ENCODE measurements around the gene MBD3. TPM values are rescaled to one million over a fixed set of nuclear protein-coding genes. Genes with fewer than 3 reads are reported as not detected.
A peak's percentile ranks its signal among the peaks of the same experiment; 100 is the strongest.

Gene MBD3
- total and polyA plus RNA-seq, 5 donors from 2014 or later: 4.8 to 39.7 (median 5.8) TPM

DNA sequence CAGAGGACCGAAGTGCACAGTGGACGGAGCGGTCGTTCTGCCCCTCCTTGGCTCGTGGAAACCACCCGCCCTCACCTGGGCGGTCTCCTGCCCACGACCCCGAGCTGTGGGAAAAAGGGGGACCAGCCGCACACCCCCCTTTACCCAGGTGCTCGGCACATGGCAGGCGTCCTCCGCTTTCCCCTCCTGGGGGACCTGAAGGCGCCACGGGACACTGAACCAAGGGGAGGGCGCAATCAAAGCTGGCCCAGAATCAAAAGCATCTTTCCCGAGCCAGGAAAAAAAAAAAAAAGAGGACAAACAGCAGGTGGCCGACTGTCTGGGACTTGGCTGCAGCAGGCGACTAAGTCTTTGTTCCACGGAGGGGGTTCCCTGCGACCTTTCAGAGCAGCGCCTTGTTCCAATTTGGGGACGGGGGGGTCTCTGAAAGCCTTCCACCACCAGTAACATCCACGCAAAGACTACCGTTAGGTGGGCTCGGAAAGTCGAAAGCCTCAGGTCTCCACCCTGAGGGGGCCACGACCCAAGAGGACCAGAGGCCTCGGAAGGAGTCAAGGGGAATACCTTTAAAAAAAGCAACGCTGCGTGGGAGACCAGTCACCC, 1.1 kb downstream of the MBD3 start:
- H3K4me3 Mint-ChIP-seq: peak overlapping the region; percentile 87 to 95 (median 92)
- H3K27me3 Mint-ChIP-seq: no peaks in the 10 kb centered on the region
- Histone ChIP-seq H3K4me3 (ENCODE audit: low read depth, low read length) (peak overlapping the region; percentile 53), H3K36me3 (ENCODE audit: control insufficient read depth, insufficient read depth, low read length) (peaks cover under 1% of the 10 kb centered on the region), H3K9me3 (ENCODE audit: control insufficient read depth in 2 of 2, low read length in 2 of 2) (no peaks in the 10 kb centered on the region), H3K27ac (ENCODE audit: insufficient read depth, low read length, poor library complexity, severe bottlenecking) (peak overlapping the region; percentile 91), H3K4me1 (ENCODE audit: control insufficient read depth, insufficient read depth, low read length, poor library complexity, severe bottlenecking) (peaks cover 22% of the 10 kb centered on the region), H3K27me3 (ENCODE audit: control insufficient read depth, insufficient read depth, low read length) (no peaks in the 10 kb centered on the region)
- H3K27ac Mint-ChIP-seq: peak overlapping the region; percentile 82 to 94 (median 86)
- peaks cover 0 to 23% (median 12%) of the 10 kb centered on the region in 4 donors for H3K4me1 Mint-ChIP-seq
- H3K9me3 Mint-ChIP-seq: no peaks in the 10 kb centered on the region
- no peaks in the 10 kb centered on the region for H3K36me3 Mint-ChIP-seq
- DNase-seq (peak in 1 of 3 donors; percentile 14), ATAC-seq (ENCODE audit: low read depth in 2 of 2) (no peak)

DNA sequence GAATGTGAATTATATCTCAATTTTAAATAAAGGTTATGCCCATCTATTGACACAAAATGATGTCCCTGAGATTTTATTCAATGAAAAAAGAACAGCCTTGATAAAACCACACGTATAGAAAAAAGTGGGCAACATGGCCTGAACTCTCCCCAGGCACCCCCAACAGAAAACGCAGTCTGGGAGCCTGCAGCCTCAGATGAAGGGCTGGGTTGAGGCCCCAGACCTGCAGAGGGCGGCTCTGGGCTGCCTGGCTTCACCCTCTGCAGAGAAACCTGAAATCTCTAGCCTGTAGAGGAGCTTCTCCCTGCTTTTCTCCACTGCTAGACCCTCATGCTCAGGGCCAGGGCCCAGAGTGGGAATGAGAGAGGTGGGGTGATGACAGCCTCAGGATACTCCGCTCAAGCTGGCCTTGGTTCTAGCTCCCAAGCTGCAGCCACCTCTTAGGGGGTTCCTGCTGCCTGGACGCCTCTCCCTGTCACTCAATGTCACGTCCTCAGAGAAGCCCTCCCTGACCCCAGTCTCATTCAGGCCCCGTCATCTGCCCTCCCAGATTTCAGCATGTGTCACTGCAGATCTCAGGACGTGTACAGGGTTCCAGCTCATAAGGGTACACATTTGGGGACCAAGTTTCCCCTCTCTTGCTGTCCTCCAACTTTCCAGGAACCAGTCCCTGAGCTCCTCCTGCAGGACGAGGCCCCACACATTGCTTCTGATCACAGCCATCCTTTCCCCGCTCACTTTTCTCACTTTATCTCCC, 1.8 kb downstream of the MBD3 start:
- H3K4me1 ChIP-seq (ENCODE audit: control insufficient read depth, insufficient read depth, low read length, poor library complexity, severe bottlenecking): peaks cover 22% of the 10 kb centered on the region
- no peaks in the 10 kb centered on the region for H3K9me3 ChIP-seq (ENCODE audit: control insufficient read depth in 2 of 2, low read length in 2 of 2)
- no peaks in the 10 kb centered on the region for H3K27me3 ChIP-seq (ENCODE audit: control insufficient read depth, insufficient read depth, low read length)
- Mint-ChIP-seq H3K36me3 (no peaks in the 10 kb centered on the region), H3K27me3 (no peaks in the 10 kb centered on the region), H3K9me3 (no peaks in the 10 kb centered on the region), H3K4me3 (peak overlapping the region; percentile 87 to 95 (median 92)), H3K27ac (peak overlapping the region; percentile 78 to 94 (median 86)), H3K4me1 (peaks cover 0 to 26% (median 12%) of the 10 kb centered on the region in 4 donors)
- ATAC-seq (ENCODE audit: low read depth in 2 of 2) (peak in 1 of 2 donors; percentile 17), DNase-seq (peak in 2 of 3 donors; percentile 29 to 48)
- peak overlapping the region; percentile 53 for H3K4me3 ChIP-seq (ENCODE audit: low read depth, low read length)
- no peaks in the 10 kb centered on the region for H3K36me3 ChIP-seq (ENCODE audit: control insufficient read depth, insufficient read depth, low read length)
- peak overlapping the region; percentile 91 for H3K27ac ChIP-seq (ENCODE audit: insufficient read depth, low read length, poor library complexity, severe bottlenecking)

DNA sequence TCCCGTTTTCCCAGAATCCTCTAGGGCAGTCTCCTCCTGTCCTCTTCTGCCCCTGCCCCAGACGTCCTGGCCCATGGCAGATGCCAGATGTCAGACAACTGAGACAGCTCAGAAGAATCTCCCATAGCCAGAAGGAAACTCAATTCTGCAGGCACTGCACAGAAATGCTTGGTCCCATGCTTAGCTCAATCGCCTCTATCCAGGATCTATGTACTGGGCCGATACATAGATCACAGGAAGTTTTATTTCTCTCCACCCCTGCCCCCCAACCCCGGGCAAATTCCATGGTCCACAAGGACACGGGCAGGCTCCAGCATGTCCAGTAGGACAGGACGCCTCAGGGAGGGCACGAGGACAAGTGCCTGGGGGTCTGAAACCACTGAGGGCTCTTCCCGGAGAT, 4.8 kb downstream of the MBD3 start:
- no peaks in the 10 kb centered on the region for H3K9me3 Mint-ChIP-seq
- no peak overlapping the region for H3K27ac ChIP-seq (ENCODE audit: insufficient read depth, low read length, poor library complexity, severe bottlenecking)
- peaks cover 0 to 26% (median 12%) of the 10 kb centered on the region in 4 donors for H3K4me1 Mint-ChIP-seq
- no peaks in the 10 kb centered on the region for H3K36me3 Mint-ChIP-seq
- H3K27me3 ChIP-seq (ENCODE audit: control insufficient read depth, insufficient read depth, low read length): no peaks in the 10 kb centered on the region
- peaks cover 16% of the 10 kb centered on the region for H3K4me1 ChIP-seq (ENCODE audit: control insufficient read depth, insufficient read depth, low read length, poor library complexity, severe bottlenecking)
- peaks cover 2% of the 10 kb centered on the region for H3K36me3 ChIP-seq (ENCODE audit: control insufficient read depth, insufficient read depth, low read length)
- no peaks in the 10 kb centered on the region for H3K27me3 Mint-ChIP-seq
- H3K9me3 ChIP-seq (ENCODE audit: control insufficient read depth in 2 of 2, low read length in 2 of 2): no peaks in the 10 kb centered on the region
- peak overlapping the region in 1 of 4 donors; percentile 47 for H3K4me3 Mint-ChIP-seq
- no peak overlapping the region for H3K27ac Mint-ChIP-seq
- DNase-seq (no peak), ATAC-seq (ENCODE audit: low read depth in 2 of 2) (no peak)
- H3K4me3 ChIP-seq (ENCODE audit: low read depth, low read length): no peak overlapping the region

DNA sequence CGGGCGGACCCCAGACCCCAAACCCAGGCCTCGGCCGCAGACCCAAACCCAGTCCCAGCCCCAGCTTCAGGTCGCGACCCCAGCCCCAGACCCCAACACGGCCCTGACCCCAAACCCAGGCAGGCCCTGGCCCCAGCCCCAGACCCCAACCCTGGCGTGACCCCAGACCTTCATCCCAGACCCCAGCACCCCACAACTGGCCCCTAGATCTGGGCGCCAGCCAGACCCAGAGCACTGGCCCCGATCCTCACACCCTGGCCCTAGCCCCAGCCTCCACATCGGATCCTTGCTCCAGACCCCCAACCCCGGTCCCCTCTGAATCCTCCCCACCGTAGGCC, 7.5 kb downstream of the MBD3 start:
- H3K36me3 ChIP-seq (ENCODE audit: control insufficient read depth, insufficient read depth, low read length): peaks cover 16% of the 10 kb centered on the region
- no peaks in the 10 kb centered on the region for H3K27me3 Mint-ChIP-seq
- DNase-seq (no peak), ATAC-seq (ENCODE audit: low read depth in 2 of 2) (no peak)
- H3K4me3 Mint-ChIP-seq: no peak overlapping the region
- no peaks in the 10 kb centered on the region for H3K36me3 Mint-ChIP-seq
- peaks cover 0 to 12% (median 3%) of the 10 kb centered on the region in 4 donors for H3K4me1 Mint-ChIP-seq
- H3K9me3 ChIP-seq (ENCODE audit: control insufficient read depth in 2 of 2, low read length in 2 of 2): no peaks in the 10 kb centered on the region
- no peaks in the 10 kb centered on the region for H3K9me3 Mint-ChIP-seq
- H3K4me3 ChIP-seq (ENCODE audit: low read depth, low read length): no peak overlapping the region
- H3K4me1 ChIP-seq (ENCODE audit: control insufficient read depth, insufficient read depth, low read length, poor library complexity, severe bottlenecking): peaks cover under 1% of the 10 kb centered on the region
- no peaks in the 10 kb centered on the region for H3K27me3 ChIP-seq (ENCODE audit: control insufficient read depth, insufficient read depth, low read length)
- H3K27ac Mint-ChIP-seq: no peak overlapping the region
- H3K27ac ChIP-seq (ENCODE audit: insufficient read depth, low read length, poor library complexity, severe bottlenecking): no peak overlapping the region

DNA sequence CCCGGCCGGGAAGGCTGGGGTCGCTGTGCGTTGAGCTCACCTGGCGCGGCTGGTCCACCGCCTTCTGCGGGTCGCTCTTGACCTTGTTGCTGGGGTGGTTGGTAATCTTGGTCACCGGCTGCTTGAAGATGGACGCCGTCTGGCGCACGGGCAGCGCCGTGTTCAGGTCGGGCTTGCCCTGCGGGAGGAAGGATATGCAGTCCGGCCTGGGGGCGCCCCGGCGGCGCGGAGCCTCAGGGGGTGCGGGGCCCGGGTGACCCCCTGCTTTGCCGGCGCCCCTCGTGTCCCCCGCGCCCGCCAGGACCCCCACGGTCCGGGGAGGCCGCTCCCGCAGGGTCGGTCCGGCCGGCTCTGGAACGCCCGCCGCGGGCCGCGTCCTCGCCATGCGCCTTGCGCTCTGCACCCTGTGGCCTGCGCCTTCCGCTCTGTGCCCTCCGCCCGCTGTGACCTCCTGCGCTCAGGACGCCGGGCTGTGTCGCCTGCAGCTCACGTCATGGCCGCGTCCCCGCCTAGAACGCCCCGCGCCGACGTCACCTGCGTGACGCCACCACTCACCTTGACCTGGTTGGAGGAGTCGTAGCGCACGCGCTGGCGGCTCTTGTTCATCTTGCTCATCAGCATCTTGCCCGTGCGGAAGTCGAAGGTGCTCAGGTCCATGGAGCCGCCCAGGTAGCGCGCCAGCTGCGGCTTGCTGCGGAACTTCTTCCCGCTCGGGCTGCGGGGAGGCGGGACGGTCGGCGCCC, 8.0 kb downstream of the MBD3 start:
- ATAC-seq (ENCODE audit: low read depth in 2 of 2): no peak

DNA sequence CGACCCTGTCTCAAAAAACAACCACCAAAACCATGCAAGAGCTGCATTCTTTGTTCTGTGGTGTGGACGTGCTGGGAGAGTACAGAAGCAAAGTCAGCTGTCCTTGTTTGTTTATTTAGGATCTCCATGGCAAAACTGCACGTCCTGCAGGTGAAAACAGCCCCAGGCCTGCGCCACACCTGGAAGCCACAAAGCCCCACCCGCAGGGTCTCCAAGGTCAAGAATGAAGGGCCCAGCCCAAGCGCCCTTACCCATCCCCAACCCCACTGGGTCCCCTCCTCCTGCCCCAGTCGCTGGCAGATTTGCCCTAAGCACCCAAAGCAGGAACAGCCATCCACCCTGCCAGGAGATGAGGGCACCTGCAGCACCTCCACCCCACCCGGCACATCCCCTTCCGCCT, 10.5 kb downstream of the MBD3 start:
- no peak for DNase-seq
- H3K27ac Mint-ChIP-seq: no peak overlapping the region
- Histone ChIP-seq H3K36me3 (ENCODE audit: control insufficient read depth, insufficient read depth, low read length) (peaks cover 24% of the 10 kb centered on the region), H3K27me3 (ENCODE audit: control insufficient read depth, insufficient read depth, low read length) (no peaks in the 10 kb centered on the region), H3K27ac (ENCODE audit: insufficient read depth, low read length, poor library complexity, severe bottlenecking) (no peak overlapping the region), H3K4me3 (ENCODE audit: low read depth, low read length) (no peak overlapping the region), H3K9me3 (ENCODE audit: control insufficient read depth in 2 of 2, low read length in 2 of 2) (no peaks in the 10 kb centered on the region), H3K4me1 (ENCODE audit: control insufficient read depth, insufficient read depth, low read length, poor library complexity, severe bottlenecking) (no peaks in the 10 kb centered on the region)
- peaks cover 0 to 8% (median 2%) of the 10 kb centered on the region in 4 donors for H3K4me1 Mint-ChIP-seq
- no peaks in the 10 kb centered on the region for H3K9me3 Mint-ChIP-seq
- no peak for ATAC-seq (ENCODE audit: low read depth in 2 of 2)
- H3K27me3 Mint-ChIP-seq: no peaks in the 10 kb centered on the region
- peaks cover 4% of the 10 kb centered on the region for H3K36me3 Mint-ChIP-seq
- H3K4me3 Mint-ChIP-seq: no peak overlapping the region

More for the DNA sequence above, 8.0 kb downstream of the MBD3 start:
- H3K36me3 ChIP-seq (ENCODE audit: control insufficient read depth, insufficient read depth, low read length): peaks cover 20% of the 10 kb centered on the region
- no peaks in the 10 kb centered on the region for H3K9me3 ChIP-seq (ENCODE audit: control insufficient read depth in 2 of 2, low read length in 2 of 2)
- no peaks in the 10 kb centered on the region for H3K4me1 ChIP-seq (ENCODE audit: control insufficient read depth, insufficient read depth, low read length, poor library complexity, severe bottlenecking)
- no peaks in the 10 kb centered on the region for H3K27me3 ChIP-seq (ENCODE audit: control insufficient read depth, insufficient read depth, low read length)
- no peaks in the 10 kb centered on the region for H3K9me3 Mint-ChIP-seq
- peak overlapping the region in 1 of 3 donors; percentile 43 for H3K27ac Mint-ChIP-seq
- no peak for DNase-seq
- H3K27ac ChIP-seq (ENCODE audit: insufficient read depth, low read length, poor library complexity, severe bottlenecking): no peak overlapping the region
- H3K27me3 Mint-ChIP-seq: no peaks in the 10 kb centered on the region
- H3K4me3 Mint-ChIP-seq: no peak overlapping the region
- no peak overlapping the region for H3K4me3 ChIP-seq (ENCODE audit: low read depth, low read length)
- peaks cover 0 to 10% (median 3%) of the 10 kb centered on the region in 4 donors for H3K4me1 Mint-ChIP-seq
- peaks cover 4% of the 10 kb centered on the region for H3K36me3 Mint-ChIP-seq

DNA sequence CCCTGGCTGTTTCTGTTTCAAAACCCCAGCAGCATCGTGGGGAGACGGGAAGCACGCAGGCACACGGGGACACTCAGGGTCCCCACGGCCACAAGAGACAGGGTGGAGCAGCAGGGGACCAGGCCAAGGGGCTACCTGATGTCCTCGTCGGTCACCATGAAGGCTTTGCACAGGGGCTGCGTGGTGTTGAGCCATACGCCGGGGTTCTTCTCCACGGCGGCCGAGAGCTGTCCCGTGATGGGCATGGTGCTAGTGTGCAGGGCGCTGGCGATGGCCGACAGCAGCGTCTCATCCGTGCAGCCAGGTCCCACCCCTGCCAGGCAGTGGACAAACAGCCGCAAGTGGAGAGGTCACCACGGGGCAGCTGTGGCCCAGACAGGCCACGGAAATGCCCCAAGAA, 11.7 kb downstream of the MBD3 start:
- Mint-ChIP-seq H3K4me3 (no peak overlapping the region), H3K4me1 (peaks cover 0 to 8% (median 2%) of the 10 kb centered on the region in 4 donors), H3K36me3 (peaks cover 4% of the 10 kb centered on the region), H3K27me3 (no peaks in the 10 kb centered on the region), H3K27ac (no peak overlapping the region), H3K9me3 (no peaks in the 10 kb centered on the region)
- no peak overlapping the region for H3K27ac ChIP-seq (ENCODE audit: insufficient read depth, low read length, poor library complexity, severe bottlenecking)
- no peak for DNase-seq
- H3K4me1 ChIP-seq (ENCODE audit: control insufficient read depth, insufficient read depth, low read length, poor library complexity, severe bottlenecking): no peaks in the 10 kb centered on the region
- peaks cover 24% of the 10 kb centered on the region for H3K36me3 ChIP-seq (ENCODE audit: control insufficient read depth, insufficient read depth, low read length)
- no peak overlapping the region for H3K4me3 ChIP-seq (ENCODE audit: low read depth, low read length)
- H3K27me3 ChIP-seq (ENCODE audit: control insufficient read depth, insufficient read depth, low read length): no peaks in the 10 kb centered on the region
- ATAC-seq (ENCODE audit: low read depth in 2 of 2): no peak
- H3K9me3 ChIP-seq (ENCODE audit: control insufficient read depth in 2 of 2, low read length in 2 of 2): no peaks in the 10 kb centered on the region

Measured in CD4-positive, CD25-positive, alpha-beta regulatory T cell (primary cell).